AG09319 (cell line): ENCODE data around the gene ZCWPW1.
"Not testable (repeated sequence)": the region's sequence is repeated elsewhere in the genome, so short reads cannot be mapped to it uniquely, and the experiment has no call there.

Source experiments
- DNase-seq: peaks from one replicate; pipeline ENCODE4 v3.0.0-alpha.2; 2010; ENCODE audit warnings: low read depth; ENCODE audit errors: extremely low read depth
- TF ChIP-seq, protein P1 (sequence below): IDR thresholded peaks from 2 replicates; pipeline ENCODE4 v1.5.1; 2011; ENCODE audit warnings: low read depth, mild to moderate bottlenecking, inconsistent platforms, low read length, moderate library complexity

ZCWPW1 gene

DNA sequence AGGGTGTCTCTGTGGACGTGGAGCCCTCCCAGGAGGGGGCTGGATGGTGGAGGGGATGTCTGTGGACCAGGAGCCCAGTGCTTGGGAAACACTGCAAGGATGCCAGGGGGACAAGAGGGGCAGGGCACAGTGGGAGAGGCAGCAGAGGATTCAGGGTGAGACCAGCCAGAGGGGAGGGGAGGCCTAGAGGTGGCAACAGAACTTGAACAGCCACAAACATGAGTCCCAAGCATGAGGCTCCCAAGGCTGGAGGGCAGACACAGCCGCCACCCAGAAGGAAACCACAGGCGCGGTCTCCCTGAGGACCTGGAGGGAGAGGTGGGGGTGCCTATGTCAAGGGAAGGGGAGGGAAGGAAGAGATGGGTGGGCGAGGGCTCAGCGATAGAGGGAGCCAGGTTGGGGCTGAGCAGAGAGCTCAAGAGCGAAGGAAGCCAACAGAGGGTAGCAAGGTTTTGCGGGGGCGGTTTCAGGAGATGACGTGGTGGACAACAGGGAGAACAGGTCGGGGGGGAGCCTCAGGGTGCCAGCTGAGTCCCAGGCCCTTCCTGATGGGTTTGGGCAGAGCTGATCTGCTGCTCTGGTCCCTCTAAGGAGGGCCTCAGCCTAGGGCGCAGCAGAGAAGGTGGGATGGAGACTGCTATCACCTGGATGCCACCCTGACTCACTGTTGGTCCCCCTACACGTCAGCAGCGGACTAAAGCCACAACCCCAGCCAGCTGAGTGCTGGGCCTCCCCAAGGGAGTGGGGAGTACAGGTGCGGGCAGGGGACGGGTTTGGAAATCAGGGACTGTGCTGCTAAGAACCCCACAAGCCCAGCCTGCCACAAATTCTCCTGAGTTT is 61.9 kb downstream of the ZCWPW1 start:
- TF ChIP-seq, protein P1, sequence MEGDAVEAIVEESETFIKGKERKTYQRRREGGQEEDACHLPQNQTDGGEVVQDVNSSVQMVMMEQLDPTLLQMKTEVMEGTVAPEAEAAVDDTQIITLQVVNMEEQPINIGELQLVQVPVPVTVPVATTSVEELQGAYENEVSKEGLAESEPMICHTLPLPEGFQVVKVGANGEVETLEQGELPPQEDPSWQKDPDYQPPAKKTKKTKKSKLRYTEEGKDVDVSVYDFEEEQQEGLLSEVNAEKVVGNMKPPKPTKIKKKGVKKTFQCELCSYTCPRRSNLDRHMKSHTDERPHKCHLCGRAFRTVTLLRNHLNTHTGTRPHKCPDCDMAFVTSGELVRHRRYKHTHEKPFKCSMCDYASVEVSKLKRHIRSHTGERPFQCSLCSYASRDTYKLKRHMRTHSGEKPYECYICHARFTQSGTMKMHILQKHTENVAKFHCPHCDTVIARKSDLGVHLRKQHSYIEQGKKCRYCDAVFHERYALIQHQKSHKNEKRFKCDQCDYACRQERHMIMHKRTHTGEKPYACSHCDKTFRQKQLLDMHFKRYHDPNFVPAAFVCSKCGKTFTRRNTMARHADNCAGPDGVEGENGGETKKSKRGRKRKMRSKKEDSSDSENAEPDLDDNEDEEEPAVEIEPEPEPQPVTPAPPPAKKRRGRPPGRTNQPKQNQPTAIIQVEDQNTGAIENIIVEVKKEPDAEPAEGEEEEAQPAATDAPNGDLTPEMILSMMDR, result no peak
- DNase-seq, result no peak

GRCh38 chr7:100365998-100366367 is 62.5 kb downstream of the ZCWPW1 start:
- DNase-seq, result not testable (repeated sequence)

DNA sequence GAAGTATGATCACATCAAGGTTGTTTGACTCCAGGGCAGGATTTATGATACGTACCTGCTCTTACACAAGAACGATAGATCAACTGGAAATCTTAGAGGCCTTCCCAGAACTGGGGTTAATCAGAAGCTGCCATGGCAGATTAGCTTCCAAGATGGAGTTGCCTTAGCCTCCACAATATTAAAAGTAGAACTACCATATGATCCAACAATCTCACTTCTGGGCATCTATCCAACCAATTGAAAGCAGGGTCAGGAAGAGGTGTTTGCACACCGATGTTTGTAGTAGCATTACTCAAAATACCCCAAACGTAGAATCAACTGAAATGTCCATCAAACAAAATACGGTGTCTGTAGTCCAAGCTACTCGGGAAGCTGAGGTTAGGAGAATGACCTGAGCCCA is 64.0 kb downstream of the ZCWPW1 start:
- TF ChIP-seq, protein P1, result no peak
- no peak for DNase-seq

DNA sequence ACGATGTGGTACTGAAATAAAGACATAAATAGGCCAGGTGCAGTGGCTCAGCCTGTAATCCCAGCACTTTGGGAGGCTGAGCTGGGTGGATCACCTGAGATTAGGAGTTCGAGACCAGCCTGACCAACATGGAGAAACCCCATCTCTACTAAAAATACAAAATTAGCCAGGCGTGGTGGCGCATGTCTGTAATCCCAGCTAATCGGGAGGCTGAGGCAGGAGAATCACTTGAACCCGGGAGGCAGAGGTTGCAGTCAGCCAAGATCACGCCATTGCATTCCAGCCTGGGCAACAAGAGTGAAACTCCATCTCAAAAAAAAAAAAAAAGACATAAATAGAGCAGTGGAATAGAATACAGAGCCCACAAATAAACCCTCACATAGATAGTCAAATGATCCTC is 64.7 kb downstream of the ZCWPW1 start:
- not testable (repeated sequence) for DNase-seq

GRCh38 chr7:100363098-100363497 is 65.4 kb downstream of the ZCWPW1 start:
- TF ChIP-seq, protein P1, result no peak
- DNase-seq, result no peak

DNA sequence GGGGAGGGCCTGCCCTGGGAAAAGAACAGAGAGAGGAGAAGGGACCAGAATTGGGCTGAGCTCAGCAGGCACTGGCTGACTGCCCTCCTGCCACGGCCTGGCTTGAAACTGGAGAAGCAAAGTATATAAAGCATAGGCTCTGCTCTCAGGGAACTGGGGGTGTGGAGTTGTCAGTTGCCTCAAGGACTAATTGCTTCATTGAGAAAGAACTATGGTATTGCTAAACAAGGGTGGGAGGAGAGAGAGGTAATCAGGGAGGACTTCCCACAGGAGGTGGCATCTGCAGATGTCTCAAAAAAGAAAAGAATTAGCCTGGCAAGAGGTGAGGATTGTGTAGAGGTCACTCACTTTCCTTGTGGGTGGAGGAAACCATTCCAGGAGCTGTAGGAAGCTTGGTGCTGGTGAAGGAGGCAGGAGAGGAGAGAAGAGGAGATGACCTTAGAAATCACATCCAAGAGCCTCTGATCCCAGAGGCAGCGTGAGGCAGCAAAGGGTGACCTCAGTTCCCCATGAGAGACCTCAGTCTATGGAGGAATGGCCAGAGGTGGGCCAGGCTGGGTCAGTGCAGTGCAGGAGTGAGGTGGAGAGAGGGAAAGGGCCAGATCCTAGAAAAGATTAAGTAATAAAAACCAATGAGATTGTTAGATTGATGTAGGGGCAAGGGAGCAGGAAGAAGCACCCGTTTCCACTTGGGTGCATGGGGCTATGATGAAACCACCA is 68.2 kb downstream of the ZCWPW1 start:
- TF ChIP-seq, protein P1, result no peak
- DNase-seq, result no peak

DNA sequence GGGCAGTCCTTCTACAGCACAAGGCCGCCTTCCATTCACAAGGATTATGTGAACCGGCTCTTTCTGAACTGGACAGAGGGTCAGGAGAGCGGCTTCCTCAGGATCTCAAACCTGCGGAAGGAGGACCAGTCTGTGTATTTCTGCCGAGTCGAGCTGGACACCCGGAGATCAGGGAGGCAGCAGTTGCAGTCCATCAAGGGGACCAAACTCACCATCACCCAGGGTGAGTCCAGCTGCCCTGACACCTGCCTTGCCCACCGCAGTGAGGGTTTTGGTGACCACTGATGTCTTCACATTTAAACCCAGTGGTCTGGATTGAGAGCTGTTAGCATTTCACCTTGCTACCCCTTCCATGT is 69.7 kb downstream of the ZCWPW1 start:
- TF ChIP-seq, protein P1, result no peak
- no peak for DNase-seq

GRCh38 chr7:100358027-100358856 is 70.3 kb downstream of the ZCWPW1 start, which contains the start of gene PILRB:
Gene PILRB, plus strand, starts transcription at chr7:100358117. Its CDS starts 186 bp downstream, at chr7:100358303.
- no peak for DNase-seq
- TF ChIP-seq, protein P1, result no peak
